GM19397 (cell line): ENCODE measurements around the gene MAGOH.
"Not testable (repeated sequence)": the region's sequence is repeated elsewhere in the genome, so short reads cannot be mapped to it uniquely, and the experiment has no call there.

Experiments
- ATAC-seq: cut with Tn5 transposase; IDR thresholded peaks from one replicate; pipeline ENCODE4 v1.9.1; 2021; ENCODE audit warnings: mild to moderate bottlenecking, moderate library complexity; ENCODE audit not compliant: unreplicated experiment

The MAGOH gene

GRCh38 chr1:53238197-53239155, at the start of gene MAGOH:
Gene MAGOH (minus strand): TSS chr1:53238518. CDS start chr1:53238448, 70 bp downstream.
- peak; percentile 98 for ATAC-seq

GRCh38 chr1:53286955-53287354, 48.6 kb upstream of the MAGOH start:
- ATAC-seq: no peak

GRCh38 chr1:53285969-53286760, 47.8 kb upstream of the MAGOH start:
- ATAC-seq: no peak

GRCh38 chr1:53285546-53285945, 47.2 kb upstream of the MAGOH start:
- ATAC-seq: no peak

GRCh38 chr1:53284224-53285020, 46.1 kb upstream of the MAGOH start:
- ATAC-seq: no peak

- not testable (repeated sequence) for ATAC-seq
These were observed 44.8 kb upstream of the MAGOH start for GRCh38 chr1:53283156-53283555.

GRCh38 chr1:53281133-53281532, 42.8 kb upstream of the MAGOH start:
- ATAC-seq: no peak

GRCh38 chr1:53280496-53280895, 42.2 kb upstream of the MAGOH start:
- no peak for ATAC-seq

- no peak for ATAC-seq
These were observed 41.2 kb upstream of the MAGOH start for GRCh38 chr1:53279296-53280200.

- no peak for ATAC-seq
These were observed 40.0 kb upstream of the MAGOH start for GRCh38 chr1:53278298-53278725.

GRCh38 chr1:53277326-53277725, 39.0 kb upstream of the MAGOH start:
- no peak for ATAC-seq

- ATAC-seq: no peak
These were observed 38.6 kb upstream of the MAGOH start for GRCh38 chr1:53276902-53277281.

- ATAC-seq: no peak
These were observed 38.0 kb upstream of the MAGOH start for GRCh38 chr1:53276153-53276901.

- no peak for ATAC-seq
These were observed 37.2 kb upstream of the MAGOH start for GRCh38 chr1:53275566-53275965.

GRCh38 chr1:53274541-53275185, 36.3 kb upstream of the MAGOH start:
- no peak for ATAC-seq

GRCh38 chr1:53274026-53274425, 35.7 kb upstream of the MAGOH start:
- no peak for ATAC-seq

- ATAC-seq: no peak
These were observed 35.2 kb upstream of the MAGOH start for GRCh38 chr1:53273526-53273925.

- ATAC-seq: no peak
These were observed 34.0 kb upstream of the MAGOH start for GRCh38 chr1:53272349-53272748.
